ENCODE results near the gene CCT5.
"Not testable (repeated sequence)": the region's sequence is repeated elsewhere in the genome, so short reads cannot be mapped to it uniquely, and the experiment has no call there.

The CCT5 gene

DNA sequence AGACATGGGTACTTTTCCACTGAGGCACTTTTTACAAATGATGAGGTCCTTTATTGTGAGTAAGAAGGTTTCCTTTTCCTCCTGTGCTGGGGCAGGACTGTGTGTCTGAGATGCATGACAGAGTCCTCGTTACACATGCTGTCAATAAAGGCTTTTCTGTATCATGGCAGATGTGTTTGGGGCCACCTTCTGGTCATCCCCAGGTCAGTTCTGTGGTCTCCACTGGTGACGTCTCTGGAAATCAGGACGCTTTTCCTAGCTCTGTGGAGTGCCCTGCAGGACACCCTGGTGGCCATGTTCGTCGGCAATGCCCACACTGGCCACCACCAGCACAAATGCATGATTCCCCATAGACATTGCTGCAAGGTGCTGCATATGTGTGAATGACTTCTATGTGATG, 54.9 kb downstream of the CCT5 start:
- no peak for DNase-seq

DNA sequence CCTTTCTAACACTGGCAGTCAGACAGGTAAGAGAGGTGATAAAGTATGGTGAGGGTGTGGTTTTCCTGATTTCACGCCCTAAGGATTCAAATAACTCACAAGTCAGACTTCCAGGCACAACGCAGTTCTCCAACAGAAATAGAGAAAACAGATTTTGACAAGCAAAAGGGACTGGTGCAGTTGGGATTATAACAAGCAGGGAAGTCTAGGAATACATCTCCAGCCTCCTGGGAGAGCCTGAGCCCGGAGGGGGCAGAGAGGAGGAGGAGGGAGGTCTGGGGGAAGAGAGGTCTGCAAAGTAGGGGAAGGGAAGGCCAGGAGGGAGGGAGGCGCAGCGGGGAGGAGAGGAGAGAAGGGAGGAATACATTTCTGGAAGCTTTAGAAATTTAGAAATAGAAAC, 56.0 kb downstream of the CCT5 start:
- no peak for DNase-seq

DNA sequence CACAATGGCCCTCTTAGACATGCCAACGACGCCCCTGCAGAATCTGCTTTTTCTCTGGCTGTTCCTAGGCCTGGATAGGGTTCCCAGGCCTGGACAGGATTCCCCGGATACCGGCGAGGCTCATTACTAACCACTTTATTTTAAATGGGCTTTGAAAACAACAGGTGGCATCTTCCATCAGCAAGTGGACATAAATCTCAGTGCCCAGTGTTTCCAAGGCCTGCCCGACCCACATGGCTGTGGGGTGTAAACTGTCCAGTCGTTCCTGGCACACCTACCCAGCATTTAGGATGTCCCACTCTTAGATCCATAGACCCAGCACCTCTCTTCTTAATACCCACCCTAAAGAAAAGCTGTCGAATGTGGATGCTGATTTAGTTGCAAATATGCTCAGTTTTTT, 56.7 kb downstream of the CCT5 start:
- DNase-seq: no peak

DNA sequence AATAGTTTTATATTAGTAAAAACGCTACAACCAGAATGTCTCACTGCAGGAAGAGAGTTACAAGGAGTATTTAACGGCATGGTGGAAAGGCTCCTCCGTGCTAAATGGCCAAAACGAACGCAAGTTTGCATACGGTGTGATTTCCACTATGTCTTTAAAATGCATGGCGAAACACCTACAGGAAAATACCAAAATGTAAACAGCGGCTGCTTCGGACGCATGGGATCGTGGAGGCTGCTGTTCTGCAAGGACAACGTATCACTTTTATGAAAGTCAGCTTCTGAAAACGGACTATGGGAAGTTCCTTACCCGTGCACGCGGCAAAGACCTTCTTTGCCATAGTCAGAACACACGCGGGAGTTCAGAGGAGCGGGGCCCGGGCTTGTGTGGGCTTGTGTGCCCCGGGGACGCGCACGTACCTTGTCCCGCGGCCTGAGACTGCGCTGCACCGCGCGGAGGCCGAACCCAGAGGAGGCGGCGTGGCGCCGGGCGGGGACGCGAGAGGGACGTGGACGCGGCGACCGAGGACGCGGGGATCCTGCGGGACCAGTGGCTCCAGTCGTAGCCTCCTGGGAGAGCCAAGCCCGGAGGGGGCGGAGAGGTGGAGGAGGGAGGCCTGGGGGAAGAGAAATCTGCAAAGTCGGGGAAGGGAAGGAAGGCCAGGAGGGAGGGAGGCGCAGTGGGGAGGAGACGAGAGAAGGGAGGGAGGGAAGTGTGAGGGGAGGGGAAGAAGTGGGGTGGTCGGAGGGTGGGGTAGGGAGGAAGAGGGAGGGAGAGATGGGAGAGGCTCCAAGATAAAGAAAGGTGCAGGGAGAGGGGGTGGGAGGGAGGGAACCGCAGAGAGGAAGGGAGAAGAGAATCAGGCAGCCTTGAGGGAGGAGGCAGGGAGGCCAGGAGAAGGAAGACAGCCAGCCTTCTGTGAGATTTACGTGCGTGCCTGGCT, 57.4 kb downstream of the CCT5 start, which contains the start of gene CMBL:
Gene CMBL, minus strand, starts transcription at position 697 of the 943 bp plus-strand sequence. CDS start 17,140 bp downstream, outside the sequence.
- DNase-seq: no peak

DNA sequence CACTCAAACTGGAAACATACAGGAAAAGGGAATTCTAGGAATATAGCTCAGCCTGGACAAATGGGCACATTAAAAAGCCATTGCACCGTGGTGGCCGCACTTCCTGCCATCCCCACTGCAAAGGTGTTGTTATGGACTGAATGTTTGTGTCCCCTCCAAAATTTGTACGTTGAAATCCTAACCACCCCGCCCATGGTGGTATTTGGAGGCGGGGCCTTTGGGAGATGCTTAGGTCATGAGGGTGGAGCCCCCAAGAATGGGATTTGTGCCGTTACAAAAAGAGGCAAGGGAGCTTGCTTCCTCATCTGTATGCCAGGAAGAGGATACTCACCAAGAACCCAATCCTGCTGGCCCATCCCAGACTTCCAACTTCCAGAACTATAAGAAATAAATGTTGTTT, 58.8 kb downstream of the CCT5 start:
- no peak for DNase-seq

DNA sequence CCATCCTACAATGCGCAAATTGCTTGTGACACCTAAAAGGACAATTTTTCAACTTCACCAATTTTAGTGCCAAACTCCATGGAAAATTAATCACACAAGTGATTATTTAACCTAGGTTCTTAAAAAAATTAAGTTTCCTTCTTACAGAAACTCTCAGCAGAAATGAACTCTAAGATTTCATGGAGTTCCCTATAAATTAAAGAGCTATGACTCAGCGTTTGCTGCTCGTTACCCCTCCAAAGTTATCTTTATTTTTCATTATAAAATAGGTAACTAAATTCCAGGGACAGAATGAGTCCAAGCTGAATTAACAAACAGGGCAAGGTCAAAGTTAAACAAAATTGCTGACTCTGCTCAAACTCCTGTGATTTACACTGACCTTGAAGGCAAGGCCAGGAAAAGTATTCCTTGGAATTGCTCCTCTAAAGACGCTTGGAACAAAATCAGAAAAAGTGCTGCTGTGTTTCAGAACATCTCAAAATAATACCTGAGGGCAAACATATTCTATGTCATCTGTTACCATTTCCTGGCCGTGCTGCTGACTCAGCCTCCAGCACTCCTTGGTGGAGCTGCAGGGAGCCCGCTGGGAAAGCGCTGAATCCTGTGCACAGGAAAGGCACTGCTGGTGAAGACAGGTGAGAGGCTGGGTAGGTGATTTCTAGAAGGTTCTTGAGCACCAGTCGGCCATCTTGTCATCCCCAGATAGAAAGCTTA, 60.1 kb downstream of the CCT5 start:
- DNase-seq: no peak

DNA sequence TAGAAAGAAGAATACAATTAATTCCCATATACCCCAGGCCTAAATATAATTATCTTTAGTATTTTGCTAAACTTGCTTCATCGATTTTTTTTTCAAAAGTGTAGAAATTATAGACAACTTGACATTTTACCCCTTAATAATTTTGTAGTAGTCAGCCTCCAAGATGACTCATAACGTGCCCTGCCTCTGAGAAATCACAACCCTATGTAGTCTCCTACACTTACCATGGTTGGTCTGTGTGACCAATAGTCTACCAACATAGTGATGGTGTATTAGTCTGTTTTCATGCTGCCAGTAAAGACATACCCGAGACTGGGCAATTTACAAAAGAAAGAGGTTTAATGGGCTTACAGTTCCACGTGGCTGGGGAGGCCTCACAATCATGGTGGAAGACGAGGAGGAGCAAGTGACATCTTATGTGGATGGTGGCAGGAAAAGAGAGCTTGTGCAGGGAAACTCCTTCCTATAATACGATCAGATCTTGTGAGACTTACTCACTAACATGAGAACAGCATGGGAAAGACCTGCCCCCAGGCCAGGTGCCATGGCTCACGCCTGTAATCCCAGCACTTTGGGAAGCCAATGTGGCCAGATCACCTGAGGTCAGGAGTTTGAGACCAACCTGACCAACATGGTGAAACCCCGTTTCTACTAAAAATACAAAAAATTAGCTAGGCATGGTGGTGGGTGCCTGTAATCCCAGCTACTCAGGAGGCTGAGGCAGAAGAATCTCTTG, 60.9 kb downstream of the CCT5 start:
- DNase-seq: not testable (repeated sequence)

DNA sequence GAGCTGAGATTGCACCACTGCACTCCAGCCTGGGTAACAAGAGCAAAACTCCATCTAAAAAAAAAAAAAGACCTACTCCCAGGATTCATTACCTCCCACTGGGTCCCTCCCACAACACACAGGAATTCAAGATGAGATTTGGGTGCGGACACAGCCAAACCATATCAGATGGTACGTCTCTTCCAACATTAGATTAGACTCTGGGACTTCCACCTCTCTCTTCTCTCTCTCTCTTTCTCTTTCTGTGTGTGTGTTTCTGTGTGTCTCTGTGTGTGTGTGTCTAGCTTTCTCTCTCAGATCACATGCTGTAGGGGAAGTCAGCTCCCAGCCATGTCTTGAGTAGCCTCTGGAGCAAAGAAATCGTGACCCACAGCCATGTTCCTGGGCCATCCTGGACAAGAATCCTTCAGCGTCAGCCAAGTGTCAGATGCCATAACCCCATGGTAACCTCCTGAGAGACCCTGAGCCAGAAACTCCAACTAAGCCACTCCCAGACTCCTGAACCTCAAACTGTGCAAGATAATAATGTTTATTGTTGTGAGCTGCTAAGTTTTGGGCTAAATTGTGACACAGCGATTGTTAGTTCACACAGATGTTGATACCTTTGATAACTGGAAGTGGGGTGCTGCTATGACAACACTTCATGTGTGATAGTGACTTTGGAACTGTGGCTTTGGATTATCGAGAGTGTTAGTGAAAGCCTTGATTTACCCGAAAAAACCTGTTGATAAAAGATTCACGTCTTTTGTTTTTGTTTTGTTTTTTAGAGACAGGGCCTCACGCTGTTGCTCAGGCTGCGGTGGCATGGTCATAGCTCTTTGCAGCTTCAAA, 61.7 kb downstream of the CCT5 start:
- DNase-seq: no peak

DNA sequence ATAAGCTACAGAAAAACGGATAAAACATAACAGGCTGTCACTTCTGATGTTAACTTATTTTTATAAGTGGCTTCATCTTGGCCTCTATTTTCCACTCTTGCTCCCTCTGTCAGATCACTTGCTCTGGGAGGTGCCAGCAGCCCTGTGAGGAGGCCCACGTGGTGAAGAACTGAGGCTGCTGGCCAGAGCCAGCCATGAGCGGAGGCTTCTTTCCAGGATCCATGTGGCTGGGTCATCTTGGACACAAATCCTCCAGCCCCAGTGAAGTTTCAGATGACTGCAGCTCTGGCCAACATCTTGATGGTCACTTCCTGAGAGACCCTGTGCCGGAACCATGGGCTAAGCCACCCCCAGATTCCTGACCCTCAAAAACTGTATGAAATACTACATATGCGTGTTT, 65.1 kb downstream of the CCT5 start:
- DNase-seq: no peak

Data from CD4-positive, alpha-beta T cell treated with Interleukin-4 for 1 hour (primary cell).